GM21390 (cell line): Measurements from ENCODE around the gene FOCAD.
A peak's percentile ranks its signal among the peaks of the same experiment; 100 is the strongest.

Experiments used
- ATAC-seq: cut with Tn5 transposase; IDR thresholded peaks from one replicate; pipeline ENCODE4 v1.9.1; 2021; ENCODE audit not compliant: unreplicated experiment

The FOCAD gene

GRCh38 chr9:20997503-20998076, 313.5 kb downstream of the FOCAD start:
- ATAC-seq: peak; percentile 80

- ATAC-seq: no peak
Measured at GRCh38 chr9:21001581-21001980, 317.5 kb downstream of the FOCAD start.

- no peak for ATAC-seq
Measured at GRCh38 chr9:21002040-21002439, 318.0 kb downstream of the FOCAD start.

- ATAC-seq: no peak
Measured at GRCh38 chr9:21015129-21015815, 331.2 kb downstream of the FOCAD start.

GRCh38 chr9:21015995-21016394, 331.9 kb downstream of the FOCAD start:
- ATAC-seq: no peak

GRCh38 chr9:21016701-21017491, 332.8 kb downstream of the FOCAD start:
- ATAC-seq: no peak

- no peak for ATAC-seq
Measured at GRCh38 chr9:21018177-21018576, 334.1 kb downstream of the FOCAD start.

GRCh38 chr9:21023861-21024260, 339.8 kb downstream of the FOCAD start:
- ATAC-seq: no peak

- no peak for ATAC-seq
Measured at GRCh38 chr9:21027295-21027694, 343.2 kb downstream of the FOCAD start.

- ATAC-seq: no peak
Measured at GRCh38 chr9:21028466-21028865, 344.4 kb downstream of the FOCAD start.

GRCh38 chr9:21029661-21030060, 345.6 kb downstream of the FOCAD start:
- ATAC-seq: no peak

GRCh38 chr9:21030389-21031035, 346.5 kb downstream of the FOCAD start:
- peak; percentile 76 for ATAC-seq

GRCh38 chr9:21031091-21031807, 347.2 kb downstream of the FOCAD start, which contains the start of gene HACD4:
Gene HACD4 (minus strand): TSS chr9:21031640. CDS start chr9:21031590, 50 bp downstream.
- ATAC-seq: peak; percentile 77

- no peak for ATAC-seq
Measured at GRCh38 chr9:21031808-21032183, 347.7 kb downstream of the FOCAD start.

- ATAC-seq: no peak
Measured at GRCh38 chr9:21037278-21037677, 353.2 kb downstream of the FOCAD start.

GRCh38 chr9:21039302-21039701, 355.2 kb downstream of the FOCAD start:
- no peak for ATAC-seq

GRCh38 chr9:21042466-21042865, 358.4 kb downstream of the FOCAD start:
- no peak for ATAC-seq

- no peak for ATAC-seq
Measured at GRCh38 chr9:21043841-21044240, 359.8 kb downstream of the FOCAD start.
